GM19099 (cell line): ENCODE data around the gene BMI1.

Experiments
- POLR2A ChIP-seq: IDR thresholded peaks from 3 replicates; pipeline ENCODE4 v1.6.1; 2011; ENCODE audit warnings: low read depth; ENCODE audit not compliant: insufficient read length; ENCODE audit errors: extremely low read depth

BMI1 gene

DNA sequence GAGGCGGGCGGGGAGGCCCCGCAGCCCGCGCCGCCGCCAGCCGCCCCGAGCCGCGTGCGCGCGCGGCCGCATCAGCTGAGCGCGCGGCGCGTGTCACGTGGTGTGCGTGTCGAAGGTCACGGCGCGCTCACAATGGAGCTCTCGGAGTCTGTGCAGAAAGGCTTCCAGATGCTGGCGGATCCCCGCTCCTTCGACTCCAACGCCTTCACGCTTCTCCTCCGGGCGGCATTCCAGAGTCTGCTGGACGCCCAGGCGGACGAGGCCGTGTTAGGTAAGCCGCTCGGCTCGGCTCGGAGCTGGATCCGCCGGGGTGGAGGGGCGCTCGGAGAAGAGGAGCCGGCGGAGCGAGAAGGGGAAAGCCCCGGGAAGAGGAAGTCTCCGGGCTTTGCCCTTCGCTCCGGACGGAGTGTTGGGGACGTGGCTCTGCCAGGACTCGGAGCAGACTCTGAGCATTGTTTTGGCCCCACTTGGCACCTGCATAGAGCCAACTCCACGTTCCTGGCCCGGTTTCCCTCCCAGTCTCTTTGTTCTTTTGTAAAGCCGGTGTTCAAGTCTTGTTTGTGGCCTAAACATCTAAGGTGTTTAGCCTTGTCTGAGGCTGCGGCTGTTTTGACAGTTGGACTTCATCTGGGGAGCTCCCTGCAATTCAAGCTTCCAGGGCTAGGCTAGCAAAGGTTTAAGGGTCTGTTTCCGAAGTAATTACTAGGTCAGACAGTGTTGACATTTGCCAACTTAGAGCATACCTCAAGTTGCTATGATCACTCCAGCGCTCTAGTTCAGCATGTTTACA, 4.4 kb upstream of the BMI1 start, which contains the start of gene COMMD3:
TSS of gene COMMD3 (plus strand) at position 103 of the 790 bp plus-strand sequence. CDS start at position 133, 30 bp downstream.
- TF ChIP-seq POLR2A: peak; percentile 96

DNA sequence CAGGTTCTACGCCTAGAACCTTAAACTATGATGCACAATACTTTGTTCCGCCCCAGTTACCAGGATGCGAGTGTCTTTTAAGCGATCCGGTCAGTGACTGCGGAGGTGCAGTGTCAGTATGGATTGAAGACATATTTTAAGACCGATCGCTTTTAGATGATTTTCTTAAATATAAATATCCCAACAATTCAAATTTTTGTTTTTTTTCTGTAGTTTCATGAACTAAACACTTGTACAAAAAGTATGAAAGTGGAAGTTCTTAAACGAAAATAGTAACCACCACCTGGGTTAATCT, 3.9 kb upstream of the BMI1 start:
- TF ChIP-seq POLR2A: peak; percentile 52

DNA sequence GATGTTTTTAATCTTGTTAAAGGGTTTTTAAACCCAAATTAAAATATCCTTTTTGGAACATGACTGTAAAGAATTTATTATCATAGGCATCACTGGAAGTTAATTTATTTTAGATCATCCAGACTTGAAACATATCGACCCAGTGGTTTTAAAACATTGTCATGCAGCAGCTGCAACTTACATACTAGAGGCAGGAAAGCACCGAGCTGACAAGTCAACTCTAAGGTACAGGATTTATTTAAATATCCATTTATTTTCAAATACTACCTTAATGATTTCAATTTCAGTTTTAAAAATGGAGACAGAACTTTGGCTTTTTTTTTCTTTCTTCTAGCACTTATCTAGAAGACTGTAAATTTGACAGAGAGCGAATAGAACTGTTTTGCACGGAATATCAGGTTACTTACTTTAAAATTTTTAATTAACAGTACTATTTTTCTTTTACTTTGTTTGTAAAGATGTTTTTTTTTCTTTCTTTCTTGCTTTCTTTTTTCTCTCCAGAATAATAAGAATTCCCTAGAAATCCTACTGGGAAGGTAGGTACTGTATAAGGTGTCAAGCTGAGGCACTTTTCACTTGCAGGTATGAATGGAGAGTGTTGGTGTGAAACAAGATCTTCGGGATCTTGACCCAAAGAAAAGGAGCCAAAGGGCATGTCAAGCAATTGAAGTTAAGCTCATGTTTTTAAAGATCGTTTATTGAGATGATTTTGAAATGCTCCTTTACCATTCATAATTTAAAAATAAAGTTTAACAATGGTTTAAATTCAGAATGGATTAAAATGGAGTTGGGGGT, 2.9 kb upstream of the BMI1 start:
- no peak for TF ChIP-seq POLR2A

DNA sequence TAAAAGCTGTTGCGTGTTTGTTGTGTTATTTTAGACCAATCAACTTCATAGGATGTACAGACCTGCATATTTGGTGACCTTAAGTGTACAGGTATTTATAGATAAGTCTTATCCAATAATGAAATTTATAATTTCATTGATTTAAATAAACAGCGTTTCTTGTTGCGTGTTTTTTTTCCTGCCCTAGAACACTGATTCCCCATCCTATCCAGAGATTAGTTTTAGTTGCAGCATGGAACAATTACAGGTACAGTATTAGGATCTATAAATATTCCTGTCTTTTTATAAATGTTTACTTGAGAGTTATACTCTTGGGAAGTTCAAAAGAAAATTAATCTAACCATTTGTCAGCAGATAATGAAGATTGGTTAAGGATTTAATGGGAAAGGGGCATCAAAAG, 2.1 kb upstream of the BMI1 start:
- no peak for TF ChIP-seq POLR2A

DNA sequence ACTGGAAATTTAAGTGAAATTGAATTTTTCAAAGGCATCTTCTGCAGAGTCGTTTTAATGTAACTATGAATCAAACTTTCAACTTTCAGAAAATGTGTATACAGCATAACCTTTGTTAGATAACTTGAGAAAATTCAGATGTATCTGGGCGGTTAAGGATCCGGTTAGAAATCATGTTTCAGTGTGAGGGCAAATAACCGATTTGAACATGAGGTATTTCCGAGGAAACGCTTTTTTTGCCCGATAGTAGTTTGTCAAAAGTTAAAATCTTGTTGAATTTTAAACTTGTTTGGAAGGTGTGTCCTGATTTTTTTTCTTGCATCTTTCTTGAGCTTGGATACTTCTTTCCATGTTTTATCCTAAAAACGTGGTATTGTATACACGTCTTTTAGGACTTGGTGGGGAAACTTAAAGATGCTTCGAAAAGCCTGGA, 1.3 kb upstream of the BMI1 start:
- TF ChIP-seq POLR2A: no peak

DNA sequence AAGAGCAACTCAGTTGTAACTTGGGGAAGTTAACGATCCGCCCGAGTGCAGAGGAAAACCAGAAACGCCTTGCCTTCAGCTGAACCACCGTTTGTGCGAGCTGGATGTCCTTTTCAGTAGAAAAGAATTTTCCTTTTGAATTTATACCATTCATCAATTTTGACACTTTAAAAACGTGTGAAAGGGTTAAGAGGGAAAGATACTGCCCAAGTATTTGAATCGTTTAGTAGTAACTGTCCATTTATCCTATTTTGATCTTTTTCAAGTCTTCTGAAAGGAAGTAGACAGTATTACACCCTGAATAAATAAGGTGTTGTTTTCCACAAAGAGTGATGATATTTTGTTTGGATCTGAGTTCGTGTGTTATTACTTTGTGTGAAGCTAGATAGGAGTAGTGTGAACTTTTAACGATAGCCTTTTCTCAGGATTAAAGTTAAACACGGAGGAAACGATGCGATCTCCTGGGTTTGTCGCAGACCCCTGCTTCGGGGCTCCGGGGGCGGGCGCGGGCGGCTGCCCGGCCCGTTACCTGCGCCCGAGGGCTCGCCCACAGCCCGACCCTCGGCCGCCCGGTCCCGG, 830 bp upstream of the BMI1 start:
- TF ChIP-seq POLR2A: no peak

DNA sequence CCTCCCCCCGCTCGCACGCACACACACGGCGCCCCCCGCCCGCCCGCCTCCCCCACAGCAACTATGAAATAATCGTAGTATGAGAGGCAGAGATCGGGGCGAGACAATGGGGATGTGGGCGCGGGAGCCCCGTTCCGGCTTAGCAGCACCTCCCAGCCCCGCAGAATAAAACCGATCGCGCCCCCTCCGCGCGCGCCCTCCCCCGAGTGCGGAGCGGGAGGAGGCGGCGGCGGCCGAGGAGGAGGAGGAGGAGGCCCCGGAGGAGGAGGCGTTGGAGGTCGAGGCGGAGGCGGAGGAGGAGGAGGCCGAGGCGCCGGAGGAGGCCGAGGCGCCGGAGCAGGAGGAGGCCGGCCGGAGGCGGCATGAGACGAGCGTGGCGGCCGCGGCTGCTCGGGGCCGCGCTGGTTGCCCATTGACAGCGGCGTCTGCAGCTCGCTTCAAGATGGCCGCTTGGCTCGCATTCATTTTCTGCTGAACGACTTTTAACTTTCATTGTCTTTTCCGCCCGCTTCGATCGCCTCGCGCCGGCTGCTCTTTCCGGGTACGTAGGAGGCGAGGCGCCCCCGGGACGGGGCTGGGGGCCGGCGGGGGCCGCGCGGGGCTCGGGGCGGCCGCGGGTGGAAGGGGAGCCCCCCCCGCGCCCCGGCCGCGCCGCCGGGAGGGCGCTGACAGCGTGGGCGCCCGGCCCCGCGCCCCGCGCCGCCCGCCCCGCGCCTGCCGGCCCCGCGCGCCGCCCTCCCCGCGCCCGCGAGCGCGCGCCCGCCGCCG, 441 bp downstream of the BMI1 start:
- TF ChIP-seq POLR2A: peak; percentile 60

DNA sequence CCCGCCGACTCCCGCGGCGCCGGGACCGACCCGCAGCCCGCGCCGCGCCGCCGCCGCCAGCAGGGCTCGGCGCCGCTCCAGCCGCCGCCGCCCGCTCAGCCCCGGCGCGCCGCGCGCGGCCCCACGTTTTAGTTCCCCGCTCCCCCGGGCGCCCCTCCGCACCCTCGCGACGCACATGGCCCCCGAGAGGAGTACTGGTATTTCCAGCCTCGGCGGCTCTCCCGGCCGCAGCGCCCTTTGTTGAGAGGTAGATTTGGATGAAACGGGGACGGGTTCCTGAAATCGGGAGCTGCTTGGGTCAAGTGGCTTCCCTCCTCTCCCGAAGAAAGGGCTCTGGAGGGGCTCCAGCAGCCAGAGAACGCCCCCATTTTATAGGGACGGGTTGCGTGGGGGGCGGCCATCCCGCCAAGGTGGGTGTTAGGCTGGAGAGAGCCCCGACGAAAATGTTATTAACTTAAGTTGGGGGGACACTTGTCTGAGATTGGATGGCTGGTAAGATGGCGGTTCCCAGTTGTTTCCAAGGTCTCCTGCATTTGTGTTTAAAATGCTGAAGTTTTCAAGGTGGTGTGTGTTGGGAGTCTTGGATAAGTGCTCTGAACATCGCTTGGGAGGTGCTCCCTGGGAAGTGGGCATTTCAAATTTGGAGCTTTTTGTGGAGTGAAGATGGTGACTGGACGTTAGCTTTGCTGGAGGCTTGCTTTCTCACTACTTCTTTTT, 1.2 kb downstream of the BMI1 start:
- no peak for TF ChIP-seq POLR2A

DNA sequence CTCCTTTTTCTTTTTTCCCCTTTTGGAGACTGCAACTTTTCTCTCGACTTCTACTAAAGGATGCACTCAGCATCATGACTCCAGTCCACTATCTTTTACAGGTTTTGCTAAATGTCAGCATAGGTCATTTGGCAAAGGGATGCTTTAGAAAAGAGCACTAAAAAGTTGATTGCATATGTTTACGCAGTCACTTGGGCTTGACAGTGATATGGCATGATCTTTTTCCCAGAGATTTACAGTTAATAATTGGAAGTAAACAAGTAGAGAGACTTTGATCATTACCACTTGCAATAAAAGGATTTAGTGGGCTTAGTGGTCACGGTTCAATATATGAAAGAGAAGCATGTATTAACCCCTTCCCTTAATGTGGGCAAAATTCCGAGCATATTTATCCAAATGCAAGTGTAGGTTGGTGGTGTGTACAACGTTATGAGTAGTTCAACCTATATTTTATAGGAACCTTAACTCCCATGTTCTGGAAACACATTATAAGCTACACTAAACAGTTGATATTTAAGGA, 1.8 kb downstream of the BMI1 start:
- no peak for TF ChIP-seq POLR2A

DNA sequence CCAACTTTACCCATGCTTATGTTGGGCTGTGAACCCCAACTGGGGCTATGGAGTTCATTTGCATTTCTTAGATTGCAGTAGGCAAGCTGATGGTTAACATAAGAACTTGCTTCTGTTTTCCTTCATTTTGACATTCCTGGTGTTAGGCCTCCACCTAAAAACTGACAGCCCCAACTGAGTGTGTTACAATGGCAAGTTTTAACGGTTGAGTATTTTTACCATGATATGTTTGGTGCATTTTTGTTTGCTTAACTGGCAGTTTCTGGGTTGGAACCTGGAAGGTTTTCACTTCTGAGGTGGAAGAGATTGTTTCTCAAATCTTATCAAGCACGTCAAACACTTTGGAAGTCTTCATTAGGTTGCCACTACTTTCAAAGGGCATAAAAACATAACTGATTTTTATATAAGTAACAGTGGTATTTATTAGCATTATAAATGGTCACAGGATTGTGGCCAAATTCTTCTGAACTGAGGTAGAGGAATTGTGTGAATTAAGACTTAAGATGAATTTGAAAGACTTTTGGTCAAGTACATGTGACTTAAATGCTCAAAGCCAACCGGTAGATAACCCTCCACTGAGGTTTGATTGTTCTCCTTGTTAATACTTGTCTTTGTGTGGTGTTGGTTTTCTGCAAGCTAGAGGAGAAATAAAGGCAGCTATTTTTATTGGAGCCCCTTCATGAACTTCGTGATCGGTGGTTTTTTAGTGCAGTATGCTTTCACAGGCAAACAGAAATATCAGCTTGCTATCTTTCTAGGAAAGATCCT, 2.8 kb downstream of the BMI1 start:
- no peak for TF ChIP-seq POLR2A

DNA sequence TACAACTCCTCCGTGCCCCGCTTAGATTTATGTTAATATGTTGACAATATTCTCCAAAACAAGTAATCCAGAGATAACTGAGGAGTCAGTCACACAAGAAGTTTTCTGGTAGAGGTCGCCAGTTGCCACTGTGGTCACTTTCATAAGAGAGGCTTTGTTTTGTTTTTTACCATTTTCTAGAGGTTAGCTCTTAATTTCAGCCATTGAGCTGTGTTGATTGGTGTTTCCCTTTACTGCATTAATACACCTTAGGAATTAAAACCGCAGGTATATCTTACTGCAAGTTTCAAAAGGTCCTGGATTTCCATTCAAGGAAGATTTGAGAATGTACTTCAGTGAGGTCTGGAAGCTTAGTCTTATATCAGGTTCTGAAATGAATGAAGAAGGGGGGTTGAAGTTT, 3.5 kb downstream of the BMI1 start:
- TF ChIP-seq POLR2A: no peak

DNA sequence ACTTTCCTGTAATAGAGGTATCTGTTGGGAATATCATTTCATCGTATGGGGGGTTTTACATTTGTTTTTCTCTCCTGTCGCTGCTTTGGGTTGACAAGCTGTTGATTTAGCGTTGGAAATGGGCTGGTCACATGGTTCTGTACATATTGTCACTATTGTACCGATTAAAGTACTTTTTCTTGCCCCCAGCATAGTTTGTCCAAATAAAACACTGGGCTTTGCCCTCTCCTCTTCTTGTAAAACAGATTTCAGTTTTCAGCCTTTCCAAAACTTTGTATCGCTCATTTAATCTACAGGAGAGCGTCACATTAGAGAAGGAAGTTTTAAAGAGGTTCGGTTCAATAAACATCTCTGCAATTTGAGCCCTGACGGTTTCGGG, 4.0 kb downstream of the BMI1 start:
- TF ChIP-seq POLR2A: no peak

DNA sequence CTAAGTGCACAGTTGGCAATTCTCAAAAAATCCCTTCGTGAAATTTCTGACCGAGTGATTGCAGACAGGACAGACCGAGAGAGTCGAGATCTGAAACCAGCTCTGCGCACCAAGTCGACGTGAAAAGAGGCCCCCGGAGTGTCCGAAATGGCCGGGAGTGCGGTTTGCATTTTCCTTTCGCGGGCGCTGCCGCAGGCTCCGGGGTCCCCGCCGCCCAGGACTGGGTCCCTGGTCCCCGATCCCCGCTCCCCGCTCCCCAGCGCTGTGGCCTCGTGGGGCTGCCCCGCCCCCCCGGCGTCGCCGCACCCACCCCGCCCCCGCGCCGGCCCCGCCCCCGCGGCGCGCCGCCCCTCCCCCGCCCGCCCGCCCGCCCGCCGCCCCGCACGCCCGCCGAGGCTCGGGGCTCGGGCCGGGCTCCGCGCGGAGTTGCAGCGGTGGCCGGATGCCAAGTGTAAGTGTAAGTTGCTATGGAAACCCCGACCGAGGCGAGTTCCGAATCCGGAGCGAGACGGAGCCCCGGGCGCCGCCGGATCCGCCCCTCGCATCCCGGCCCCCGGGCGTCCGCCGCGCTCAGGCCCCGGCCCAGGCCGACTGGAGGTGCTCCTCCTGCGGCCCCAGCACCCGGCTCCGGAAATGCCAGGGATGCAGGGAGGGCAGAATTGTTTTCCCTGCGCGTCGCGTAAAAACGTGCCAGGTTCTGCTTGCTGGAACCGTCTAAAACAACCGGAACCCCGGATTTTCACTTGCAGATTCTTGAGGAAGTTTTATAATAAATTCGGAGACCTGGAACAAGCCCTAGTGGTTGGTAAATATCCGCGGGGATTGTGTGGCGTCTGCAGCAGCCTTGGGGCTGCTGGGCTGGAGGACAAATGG, 4.6 kb downstream of the BMI1 start:
- TF ChIP-seq POLR2A: peak; percentile 23

DNA sequence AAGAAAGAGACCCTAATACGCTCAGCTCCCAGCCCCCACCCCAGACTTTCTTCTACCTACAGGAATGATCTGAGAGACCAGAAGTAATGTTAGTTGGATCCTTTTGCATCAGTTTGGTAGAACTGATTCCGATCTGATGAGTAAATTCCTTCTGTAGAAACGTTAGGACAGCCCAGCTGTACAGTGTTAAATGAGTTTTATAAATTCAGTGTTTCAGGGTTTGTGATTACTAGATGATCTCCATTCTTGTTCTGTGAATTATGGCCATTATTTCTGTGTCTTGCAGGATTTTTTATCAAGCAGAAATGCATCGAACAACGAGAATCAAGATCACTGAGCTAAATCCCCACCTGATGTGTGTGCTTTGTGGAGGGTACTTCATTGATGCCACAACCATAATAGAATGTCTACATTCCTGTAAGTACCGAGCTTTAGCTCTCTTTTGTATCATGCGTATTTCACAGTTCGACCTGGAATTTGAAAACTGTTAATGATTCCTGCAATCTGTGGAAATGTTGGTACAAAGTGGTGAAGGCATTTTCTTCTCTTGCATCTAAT, 5.3 kb downstream of the BMI1 start:
- TF ChIP-seq POLR2A: no peak
